GM18519 (cell line): ENCODE results near the gene KRT82.
"Not testable (repeated sequence)": the region's sequence is repeated elsewhere in the genome, so short reads cannot be mapped to it uniquely, and the experiment has no call there.

Experiments
- ATAC-seq: cut with Tn5 transposase; IDR thresholded peaks from one replicate; pipeline ENCODE4 v1.9.1; 2021; ENCODE audit warnings: mild to moderate bottlenecking, moderate library complexity; ENCODE audit not compliant: unreplicated experiment, low FRiP score

Gene KRT82

GRCh38 chr12:52413782-52414345 is 7.7 kb upstream of the KRT82 start:
- ATAC-seq, result no peak

GRCh38 chr12:52413202-52413601 is 7.1 kb upstream of the KRT82 start:
- ATAC-seq, result no peak

GRCh38 chr12:52411815-52412214 is 5.7 kb upstream of the KRT82 start:
- no peak for ATAC-seq

- ATAC-seq, result not testable (repeated sequence)
Observed at GRCh38 chr12:52410589-52411248, 4.6 kb upstream of the KRT82 start.

- no peak for ATAC-seq
Observed at GRCh38 chr12:52407918-52408317, 1.8 kb upstream of the KRT82 start.

- ATAC-seq, result no peak
Observed at GRCh38 chr12:52404951-52405350, 1.2 kb downstream of the KRT82 start.

GRCh38 chr12:52403561-52403960 is 2.6 kb downstream of the KRT82 start:
- no peak for ATAC-seq

GRCh38 chr12:52402873-52403540 is 3.1 kb downstream of the KRT82 start:
- no peak for ATAC-seq

GRCh38 chr12:52402377-52402776 is 3.8 kb downstream of the KRT82 start:
- ATAC-seq, result no peak

GRCh38 chr12:52401926-52402325 is 4.2 kb downstream of the KRT82 start:
- no peak for ATAC-seq

GRCh38 chr12:52401526-52401925 is 4.6 kb downstream of the KRT82 start:
- no peak for ATAC-seq

GRCh38 chr12:52400906-52401305 is 5.2 kb downstream of the KRT82 start:
- no peak for ATAC-seq

- ATAC-seq, result no peak
Observed at GRCh38 chr12:52399756-52400155, 6.4 kb downstream of the KRT82 start.

GRCh38 chr12:52398176-52398575 is 8.0 kb downstream of the KRT82 start:
- ATAC-seq, result no peak

- ATAC-seq, result no peak
Observed at GRCh38 chr12:52396656-52397055, 9.5 kb downstream of the KRT82 start.

- no peak for ATAC-seq
Observed at GRCh38 chr12:52395761-52396434, 10.2 kb downstream of the KRT82 start.

GRCh38 chr12:52394836-52395405 is 11.2 kb downstream of the KRT82 start:
- no peak for ATAC-seq

- no peak for ATAC-seq
Observed at GRCh38 chr12:52392465-52393007, 13.6 kb downstream of the KRT82 start.

GRCh38 chr12:52391618-52392002 is 14.5 kb downstream of the KRT82 start:
- ATAC-seq, result no peak

GRCh38 chr12:52390739-52391617 is 15.2 kb downstream of the KRT82 start:
- ATAC-seq, result no peak
